K562 (cell line): Measurements from ENCODE around the gene GGNBP2. TPM values are rescaled to one million over a fixed set of nuclear protein-coding genes. Genes with fewer than 3 reads are reported as not detected.

Experiments used
- ATF1 ChIP-seq, 2 experiments: fragments of 450-650 bp in 1 of 2; IDR thresholded peaks; 2 replicates each; pipeline ENCODE4 v1.6.1; 2016; ENCODE audit warnings: missing compliant biosample characterization in 1 of 2, missing genetic modification characterization in 1 of 2
- ATF4 ChIP-seq: fragments of 450-650 bp; formaldehyde crosslinking; IDR thresholded peaks from 2 replicates; pipeline ENCODE4 v1.4.0; 2022; ENCODE audit warnings: mild to moderate bottlenecking, moderate library complexity
- DACH1 ChIP-seq: fragments of 450-650 bp; IDR thresholded peaks from 2 replicates; pipeline ENCODE4 v1.6.1; 2018; ENCODE audit not compliant: partially characterized antibody
- ESRRB ChIP-seq: fragments of 250-450 bp; sonication (Bioruptor Pico); IDR thresholded peaks from 2 replicates; pipeline ENCODE4 v1.5.0; 2020; ENCODE audit warnings: mild to moderate bottlenecking, moderate library complexity, borderline replicate concordance
- GTF2B ChIP-seq: IDR thresholded peaks from 2 replicates; pipeline ENCODE4 v1.6.1; 2011; ENCODE audit not compliant: insufficient read length; ENCODE audit errors: extremely low read depth
- L3MBTL2 ChIP-seq: fragments of 450-650 bp; IDR thresholded peaks from 2 replicates; pipeline ENCODE4 v1.6.1; 2016; ENCODE audit warnings: mild to moderate bottlenecking, moderate library complexity
- MBD2 ChIP-seq: sonication (generic); IDR thresholded peaks from 2 replicates; pipeline ENCODE4 v1.6.1; 2016; ENCODE audit warnings: low read depth, borderline replicate concordance
- MTA1 ChIP-seq: fragments of 450-650 bp; IDR thresholded peaks from 2 replicates; pipeline ENCODE4 v1.6.1; 2017; ENCODE audit warnings: borderline replicate concordance
- MTA2 ChIP-seq: fragments of 450-650 bp; IDR thresholded peaks from 2 replicates; pipeline ENCODE4 v1.6.1; 2016; ENCODE audit warnings: low read depth
- POLR2AphosphoS5 ChIP-seq: IDR thresholded peaks from 2 replicates; pipeline ENCODE4 v1.6.1; 2011; ENCODE audit warnings: mild to moderate bottlenecking, low read depth, low read length, moderate library complexity; ENCODE audit not compliant: control insufficient read depth, insufficient read depth
- PTRF ChIP-seq: fragments of 450-650 bp; IDR thresholded peaks from 2 replicates; pipeline ENCODE4 v1.6.1; 2016; ENCODE audit warnings: mild to moderate bottlenecking, missing genetic modification characterization, missing compliant biosample characterization
- RAD51 ChIP-seq: fragments of 450-650 bp; IDR thresholded peaks from 2 replicates; pipeline ENCODE4 v1.7.1; 2016; ENCODE audit warnings: low read depth, mild to moderate bottlenecking, borderline replicate concordance
- TCF7 ChIP-seq: sonication (generic); IDR thresholded peaks from 2 replicates; pipeline ENCODE4 v1.6.1; 2016; ENCODE audit warnings: antibody characterized with exemption, borderline replicate concordance
- YY1 ChIP-seq, 3 experiments: IDR thresholded peaks; 2 replicates each; pipeline ENCODE4 v1.6.1; 2011; ENCODE audit warnings: low read length in 2 of 3, mild to moderate bottlenecking in 2 of 3, moderate library complexity in 2 of 3, borderline replicate concordance in 1 of 3, control low read depth in 1 of 3, low read depth in 1 of 3; ENCODE audit not compliant: insufficient read depth in 3 of 3, insufficient replicate concordance in 2 of 3, control insufficient read depth in 1 of 3, insufficient read length in 1 of 3; ENCODE audit errors: extremely low read depth in 1 of 3
- ZNF766 ChIP-seq: fragments of 200-800 bp; sonication (Bioruptor generic); conservative IDR thresholded peaks from 2 replicates; pipeline ENCODE4 v1.6.1; 2016; ENCODE audit warnings: missing genetic modification characterization, missing compliant biosample characterization
- polyA plus RNA-seq, 8 experiments: library from polyadenylated mRNA; depleted of rRNA in 4 of 8; stranded (reverse) in 5 of 8; unstranded in 3 of 8; fragments of >200 nt; fragmentation: Nextera tagmentation in 2 of 8; fragmentation: Illumina TruSeq in 1 of 8; extraction: Ambion mirVana in 2 of 8; extraction: Trizol in 1 of 8; gene quantifications; 2 replicates each; pipeline versions ENCODE4 v1.2.1 to v1.2.3, GENCODE V29; 2011 to 2014; ENCODE audit warnings: inconsistent platforms in 1 of 8, missing spikeins in 1 of 8
- total RNA-seq, 7 experiments: library from RNA; depleted of rRNA in 6 of 7; stranded (reverse); fragments of >200 nt in 6 of 7; fragmentation: Illumina TruSeq in 2 of 7; extraction: Trizol in 2 of 7; gene quantifications; 2 replicates each; pipeline versions ENCODE4 v1.2.1 to v1.2.3, GENCODE V29; 2011 to 2021; ENCODE audit warnings: low replicate concordance in 1 of 7
- TF ChIP-seq, protein P1 (sequence below), 2 experiments: fragments of 450-650 bp in 1 of 2; sonication (generic) in 1 of 2; formaldehyde crosslinking in 1 of 2; IDR thresholded peaks; 2 replicates each; pipeline versions ENCODE4 v1.7.1 to v1.9.0; 2016 to 2022; ENCODE audit warnings: inconsistent platforms in 1 of 2, mild to moderate bottlenecking in 1 of 2, missing genetic modification reagents in 1 of 2

The GGNBP2 gene
- total and polyA plus RNA-seq, 9 of the 15 experiments (the other 6 are each of a cell fraction or from before 2014, with no cell fraction given) = 35.7 to 96.6 (median 64.1) TPM

- TF ChIP-seq ATF4 (no peak), ATF1 (CRISPR knock-in tag; IDR thresholded peaks at IDR 0.05) (no peak), ATF1 (tag; IDR thresholded peaks at IDR 0.05) (peak; percentile 68), DACH1 (no peak), ESRRB (CRISPR knock-in tag) (no peak), YY1 (IDR thresholded peaks at IDR 0.05; ENCODE audit: borderline replicate concordance in 1 of 3, control insufficient read depth in 1 of 3, extremely low read depth in 1 of 3, insufficient read depth in 3 of 3, insufficient read length in 1 of 3, insufficient replicate concordance in 2 of 3, low read depth in 1 of 3, low read length in 2 of 3) (peak in 1 of 3 experiments; percentile 64), MTA2 (no peak), PTRF (no peak), ZNF766 (no peak), MBD2 (0 out of 2 replicates have a peak, but pooled peaks have one; percentile 46), MTA1 (no peak), L3MBTL2 (peak; percentile 77), GTF2B (no peak), TCF7 (no peak; the same call in 1 of the 2 replicates), POLR2AphosphoS5 (peak; percentile 80), RAD51 (peak; percentile 62; the same call in 1 of the 2 replicates)
- TF ChIP-seq, protein P1, sequence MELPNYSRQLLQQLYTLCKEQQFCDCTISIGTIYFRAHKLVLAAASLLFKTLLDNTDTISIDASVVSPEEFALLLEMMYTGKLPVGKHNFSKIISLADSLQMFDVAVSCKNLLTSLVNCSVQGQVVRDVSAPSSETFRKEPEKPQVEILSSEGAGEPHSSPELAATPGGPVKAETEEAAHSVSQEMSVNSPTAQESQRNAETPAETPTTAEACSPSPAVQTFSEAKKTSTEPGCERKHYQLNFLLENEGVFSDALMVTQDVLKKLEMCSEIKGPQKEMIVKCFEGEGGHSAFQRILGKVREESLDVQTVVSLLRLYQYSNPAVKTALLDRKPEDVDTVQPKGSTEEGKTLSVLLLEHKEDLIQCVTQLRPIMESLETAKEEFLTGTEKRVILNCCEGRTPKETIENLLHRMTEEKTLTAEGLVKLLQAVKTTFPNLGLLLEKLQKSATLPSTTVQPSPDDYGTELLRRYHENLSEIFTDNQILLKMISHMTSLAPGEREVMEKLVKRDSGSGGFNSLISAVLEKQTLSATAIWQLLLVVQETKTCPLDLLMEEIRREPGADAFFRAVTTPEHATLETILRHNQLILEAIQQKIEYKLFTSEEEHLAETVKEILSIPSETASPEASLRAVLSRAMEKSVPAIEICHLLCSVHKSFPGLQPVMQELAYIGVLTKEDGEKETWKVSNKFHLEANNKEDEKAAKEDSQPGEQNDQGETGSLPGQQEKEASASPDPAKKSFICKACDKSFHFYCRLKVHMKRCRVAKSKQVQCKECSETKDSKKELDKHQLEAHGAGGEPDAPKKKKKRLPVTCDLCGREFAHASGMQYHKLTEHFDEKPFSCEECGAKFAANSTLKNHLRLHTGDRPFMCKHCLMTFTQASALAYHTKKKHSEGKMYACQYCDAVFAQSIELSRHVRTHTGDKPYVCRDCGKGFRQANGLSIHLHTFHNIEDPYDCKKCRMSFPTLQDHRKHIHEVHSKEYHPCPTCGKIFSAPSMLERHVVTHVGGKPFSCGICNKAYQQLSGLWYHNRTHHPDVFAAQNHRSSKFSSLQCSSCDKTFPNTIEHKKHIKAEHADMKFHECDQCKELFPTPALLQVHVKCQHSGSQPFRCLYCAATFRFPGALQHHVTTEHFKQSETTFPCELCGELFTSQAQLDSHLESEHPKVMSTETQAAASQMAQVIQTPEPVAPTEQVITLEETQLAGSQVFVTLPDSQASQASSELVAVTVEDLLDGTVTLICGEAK (IDR thresholded peaks at IDR 0.05) = peak; percentile 79
- TF ChIP-seq, protein P1 (CRISPR knock-in tag; IDR thresholded peaks at IDR 0.05) = no peak
These were observed 56.7 kb downstream of the GGNBP2 start, which contains the start of gene MRM1 (continued) for GRCh38 chr17:36601303-36602029.
